Neural cell (in vitro differentiated cells): Measurements from ENCODE around the gene CD52. TPM values are rescaled to one million over a fixed set of nuclear protein-coding genes. Genes with fewer than 3 reads are reported as not detected.

ENCODE experiments used
- H2AFZ ChIP-seq: fragments of 200-600, 300-800 bp; sonication (generic), shearing (Covaris generic); 2 replicates; pipeline ENCODE4 v1.6.0; 2014; ENCODE audit warnings: low read depth, mild to moderate bottlenecking, antibody characterized with exemption, low read length, moderate library complexity
- H3F3A ChIP-seq: fragments of 200-600 bp; shearing (Covaris generic); 2 replicates; pipeline ENCODE4 v1.6.1; 2016; ENCODE audit warnings: mild to moderate bottlenecking, moderate library complexity, mixed read lengths, antibody characterized with exemption, low read length; ENCODE audit not compliant: insufficient read depth, poor library complexity, severe bottlenecking
- H3K27ac ChIP-seq: fragments of 200-600, 300-800 bp; sonication (generic), shearing (Covaris generic); 2 replicates; pipeline ENCODE4 v1.5.1; 2014; ENCODE audit warnings: mild to moderate bottlenecking, low read length, moderate library complexity
- H3K27me3 ChIP-seq: fragments of 300-800, 200-600 bp; sonication (generic), shearing (Covaris generic); 2 replicates; pipeline ENCODE4 v1.6.0; 2014; ENCODE audit warnings: mild to moderate bottlenecking, low read depth, low read length, moderate library complexity; ENCODE audit not compliant: insufficient read depth
- H3K36me3 ChIP-seq: fragments of 300-800, 200-600 bp; sonication (generic), shearing (Covaris generic); 2 replicates; pipeline ENCODE4 v1.5.1; 2014; ENCODE audit warnings: mild to moderate bottlenecking, antibody characterized with exemption, low read length, moderate library complexity; ENCODE audit not compliant: insufficient read depth
- H3K4me2 ChIP-seq: fragments of 300-800, 200-600 bp; sonication (generic), shearing (Covaris generic); 2 replicates; pipeline ENCODE4 v1.6.0; 2014; ENCODE audit warnings: mild to moderate bottlenecking, low read length
- H3K4me3 ChIP-seq: fragments of 300-800, 200-600 bp; sonication (generic), shearing (Covaris generic); 2 replicates; pipeline ENCODE4 v1.5.1; 2014; ENCODE audit warnings: mild to moderate bottlenecking, low read length, moderate library complexity
- H3K79me2 ChIP-seq: fragments of 200-600 bp; shearing (Covaris generic); replicated peaks from 2 replicates; pipeline ENCODE4 v1.6.0; 2014; ENCODE audit warnings: mild to moderate bottlenecking, low read length, moderate library complexity; ENCODE audit not compliant: insufficient read depth
- H3K9ac ChIP-seq: fragments of 300-800, 200-600 bp; sonication (generic), shearing (Covaris generic); 2 replicates; pipeline ENCODE4 v1.6.1; 2016; ENCODE audit warnings: mild to moderate bottlenecking, low read length, mixed read lengths
- H3K9me2 ChIP-seq: fragments of 200-600 bp; shearing (Covaris generic); 2 replicates; pipeline ENCODE4 v1.6.1; 2016; ENCODE audit warnings: mild to moderate bottlenecking, low read length, mixed read lengths; ENCODE audit not compliant: insufficient read depth
- H3K9me3 ChIP-seq: fragments of 200-600, 300-800 bp; sonication (generic), shearing (Covaris generic); 2 replicates; pipeline ENCODE4 v1.6.1; 2016; ENCODE audit warnings: mild to moderate bottlenecking, mixed run types, low read length, moderate library complexity, mixed read lengths
- H4K20me1 ChIP-seq: fragments of 200-600 bp; shearing (Covaris generic); 2 replicates; pipeline ENCODE4 v1.6.1; 2016; ENCODE audit warnings: mild to moderate bottlenecking, mixed run types; ENCODE audit not compliant: insufficient read depth
- CTCF ChIP-seq: fragments of 450-650 bp; IDR thresholded peaks from 2 replicates; pipeline ENCODE4 v1.5.1; 2014; ENCODE audit warnings: antibody characterized with exemption, mild to moderate bottlenecking, moderate library complexity; ENCODE audit not compliant: poor library complexity, severe bottlenecking
- EP300 ChIP-seq: fragments of 450-650 bp; conservative IDR thresholded peaks from 2 replicates; pipeline ENCODE4 v1.6.1; 2014; ENCODE audit warnings: antibody characterized with exemption, mild to moderate bottlenecking, moderate library complexity; ENCODE audit not compliant: poor library complexity, severe bottlenecking
- EZH2 ChIP-seq: fragments of 200-600, 300-800 bp; shearing (Covaris generic), sonication (generic); IDR thresholded peaks from 2 replicates; pipeline ENCODE4 v1.6.1; 2014; ENCODE audit warnings: antibody characterized with exemption, low read length, borderline replicate concordance, mild to moderate bottlenecking; ENCODE audit not compliant: insufficient read depth, poor library complexity, severe bottlenecking
- MXI1 ChIP-seq: fragments of 450-650 bp; conservative IDR thresholded peaks from 2 replicates; pipeline ENCODE4 v1.6.1; 2014; ENCODE audit warnings: antibody characterized with exemption, mild to moderate bottlenecking; ENCODE audit not compliant: poor library complexity, severe bottlenecking
- POLR2AphosphoS5 ChIP-seq: IDR thresholded peaks from 2 replicates; pipeline ENCODE4 v1.6.1; 2012
- RAD21 ChIP-seq: fragments of 450-650 bp; conservative IDR thresholded peaks from 2 replicates; pipeline ENCODE4 v1.6.1; 2014; ENCODE audit warnings: antibody characterized with exemption, mild to moderate bottlenecking, moderate library complexity
- REST ChIP-seq: IDR thresholded peaks from 2 replicates; pipeline ENCODE4 v1.6.1; 2012; ENCODE audit warnings: borderline replicate concordance
- SMC3 ChIP-seq: fragments of 450-650 bp; conservative IDR thresholded peaks from 2 replicates; pipeline ENCODE4 v1.6.1; 2014; ENCODE audit warnings: antibody characterized with exemption, mild to moderate bottlenecking, moderate library complexity; ENCODE audit not compliant: poor library complexity
- TAF1 ChIP-seq: IDR thresholded peaks from 2 replicates; pipeline ENCODE4 v1.6.1; 2012; ENCODE audit warnings: low read depth
- polyA plus RNA-seq: library from polyadenylated mRNA; depleted of rRNA; stranded (reverse); fragments of >200 nt; gene quantifications from 2 replicates; pipeline ENCODE4 v1.2.3, GENCODE V29; 2014

Gene CD52
- polyA plus RNA-seq, 1 donor from 2014 or later: not detected

GRCh38 chr1:26367441-26367840 lies 49.7 kb downstream of the CD52 start:
- Histone ChIP-seq H3K27me3 (no peaks in the 10 kb centered on the region), H3K4me2 (no peak overlapping the region), H3K79me2 (no peaks in the 10 kb centered on the region), H3K36me3 (no peaks in the 10 kb centered on the region), H3F3A (no peaks in the 10 kb centered on the region), H3K27ac (no peak overlapping the region), H4K20me1 (no peaks in the 10 kb centered on the region), H3K9me3 (no peaks in the 10 kb centered on the region), H3K9ac (no peak overlapping the region), H3K9me2 (no peaks in the 10 kb centered on the region), H3K4me3 (no peak overlapping the region), H2AFZ (no peak overlapping the region)
- TF ChIP-seq CTCF (no peak), REST (no peak)

- Histone ChIP-seq H3K79me2 (no peaks in the 10 kb centered on the region), H3K36me3 (no peaks in the 10 kb centered on the region), H3K27ac (no peak overlapping the region), H3K27me3 (no peaks in the 10 kb centered on the region), H3K9ac (no peak overlapping the region), H3K4me2 (no peak overlapping the region), H3F3A (no peaks in the 10 kb centered on the region), H3K9me3 (no peaks in the 10 kb centered on the region), H3K9me2 (no peaks in the 10 kb centered on the region), H2AFZ (no peak overlapping the region), H3K4me3 (no peak overlapping the region), H4K20me1 (no peaks in the 10 kb centered on the region)
- TF ChIP-seq REST (no peak), TAF1 (no peak), SMC3 (no peak), RAD21 (no peak), EZH2 (no peak), MXI1 (no peak), EP300 (no peak), POLR2AphosphoS5 (no peak), CTCF (no peak)
These were observed 50.2 kb downstream of the CD52 start for GRCh38 chr1:26368006-26368405.
